IMR-90 (cell line): Measurements from ENCODE around the gene DYNLT2B. TPM values are rescaled to one million over a fixed set of nuclear protein-coding genes. Genes with fewer than 3 reads are reported as not detected.

Source experiments
- ATAC-seq: fragments of 200-7000 bp; cut with Tn5 transposase; 2 replicates; pipeline ENCODE4 v1.9.1; 2020; ENCODE audit warnings: low read depth, mild to moderate bottlenecking, moderate library complexity
- BruUV-seq: library from RNA; stranded (reverse); fragments of 400-500 nt; replicated peaks from 2 replicates; lab custom pipeline; 2021; lab: Mats Ljungman, UMichigan
- CTCF ChIA-PET: fragments of 300-600 bp; formaldehyde crosslinking; extraction: SDS; loops from one replicate; lab custom pipeline; 2021; ENCODE audit warnings: antibody characterized with exemption; lab: Yijun Ruan, JAX
- POLR2A ChIA-PET: fragments of 300-600 bp; sonication (Branson Sonifier 250); formaldehyde crosslinking; loops from one replicate; lab custom pipeline; 2022; ENCODE audit warnings: antibody characterized with exemption; ENCODE audit not compliant: unreplicated experiment; lab: Charles Lee
- DNase-seq: peaks from one replicate; pipeline ENCODE4 v3.0.0; 2013
- H2AFZ ChIP-seq: replicated peaks from 2 replicates; pipeline ENCODE3; 2013; ENCODE audit warnings: low read length, mild to moderate bottlenecking; ENCODE audit not compliant: poor library complexity
- H2AK5ac ChIP-seq: 2 replicates; pipeline ENCODE4 v1.6.1; 2013; ENCODE audit warnings: low read depth, low read length, inconsistent platforms
- H2AK9ac ChIP-seq: replicated peaks from 2 replicates; pipeline ENCODE3; 2013; ENCODE audit warnings: mild to moderate bottlenecking, low read depth, low read length, moderate library complexity; ENCODE audit not compliant: poor library complexity
- H2BK120ac ChIP-seq: 2 replicates; pipeline ENCODE4 v1.6.1; 2013; ENCODE audit warnings: low read depth, low read length, inconsistent platforms
- H2BK15ac ChIP-seq: 3 replicates; pipeline ENCODE4 v1.6.1; 2013; ENCODE audit warnings: low read depth, low read length, inconsistent platforms
- H2BK20ac ChIP-seq: 2 replicates; pipeline ENCODE4 v1.6.1; 2013; ENCODE audit warnings: low read depth, mild to moderate bottlenecking, inconsistent platforms, low read length, moderate library complexity
- H2BK5ac ChIP-seq: 2 replicates; pipeline ENCODE4 v1.6.1; 2013; ENCODE audit warnings: mild to moderate bottlenecking, low read depth, low read length, inconsistent platforms; ENCODE audit not compliant: poor library complexity, severe bottlenecking
- H3K14ac ChIP-seq: replicated peaks from 2 replicates; pipeline ENCODE4 v1.6.1; 2013; ENCODE audit warnings: low read depth, low read length, inconsistent platforms
- H3K18ac ChIP-seq: 2 replicates; pipeline ENCODE4 v1.6.1; 2013; ENCODE audit warnings: low read depth, low read length, control low read depth
- H3K23ac ChIP-seq: 2 replicates; pipeline ENCODE4 v1.6.1; 2013; ENCODE audit warnings: low read depth, low read length, inconsistent platforms
- H3K27ac ChIP-seq: 2 replicates; pipeline ENCODE4 v1.5.1; 2013; ENCODE audit warnings: mild to moderate bottlenecking, control low read depth, low read length; ENCODE audit not compliant: insufficient read depth
- H3K27me3 ChIP-seq: 2 replicates; pipeline ENCODE4 v1.6.1; 2013; ENCODE audit warnings: low read length; ENCODE audit not compliant: control insufficient read depth, insufficient read depth
- H3K36me3 ChIP-seq: 2 replicates; pipeline ENCODE4 v1.6.1; 2013; ENCODE audit warnings: low read length, mixed read lengths; ENCODE audit not compliant: control insufficient read depth, insufficient read depth
- H3K4ac ChIP-seq: 2 replicates; pipeline ENCODE4 v1.6.1; 2013; ENCODE audit warnings: low read depth, low read length, inconsistent platforms
- H3K4me1 ChIP-seq: 2 replicates; pipeline ENCODE4 v1.6.1; 2013; ENCODE audit warnings: low read length, mixed read lengths; ENCODE audit not compliant: control insufficient read depth, insufficient read depth
- H3K4me2 ChIP-seq: 2 replicates; pipeline ENCODE4 v1.6.1; 2013; ENCODE audit warnings: low read depth, mild to moderate bottlenecking, control low read depth, low read length, moderate library complexity
- H3K4me3 ChIP-seq: 2 replicates; pipeline ENCODE4 v1.5.1; 2013; ENCODE audit warnings: low read depth, mild to moderate bottlenecking, control low read depth, low read length, moderate library complexity; ENCODE audit not compliant: insufficient read depth
- H3K56ac ChIP-seq: 2 replicates; pipeline ENCODE4 v1.6.1; 2013; ENCODE audit warnings: low read length, inconsistent platforms; ENCODE audit not compliant: insufficient read depth; ENCODE audit errors: extremely low read depth
- H3K79me1 ChIP-seq, 2 experiments: 2 replicates each; pipeline ENCODE4 v1.6.1; 2013; ENCODE audit warnings: low read length in 2 of 2, inconsistent platforms in 1 of 2, low read depth in 1 of 2
- H3K9ac ChIP-seq: 2 replicates; pipeline ENCODE4 v1.6.1; 2013; ENCODE audit warnings: low read depth, low read length, control low read depth
- H3K9me1 ChIP-seq: 2 replicates; pipeline ENCODE4 v1.6.1; 2013; ENCODE audit warnings: low read length, inconsistent platforms; ENCODE audit not compliant: insufficient read depth
- H3K9me3 ChIP-seq: 2 replicates; pipeline ENCODE4 v1.6.1; 2013; ENCODE audit warnings: low read length; ENCODE audit not compliant: control insufficient read depth, insufficient read depth
- H4K20me1 ChIP-seq: 2 replicates; pipeline ENCODE4 v1.6.1; 2013; ENCODE audit warnings: low read length, inconsistent platforms; ENCODE audit not compliant: insufficient read depth
- H4K5ac ChIP-seq: 2 replicates; pipeline ENCODE4 v1.6.1; 2013; ENCODE audit warnings: mild to moderate bottlenecking, low read depth, low read length, control low read depth
- H4K8ac ChIP-seq, 2 experiments: 2 replicates each; pipeline ENCODE4 v1.6.1; 2013; ENCODE audit warnings: low read depth in 2 of 2, low read length in 2 of 2, control low read depth in 1 of 2, inconsistent platforms in 1 of 2
- H4K91ac ChIP-seq: 2 replicates; pipeline ENCODE4 v1.6.1; 2013; ENCODE audit warnings: low read depth, low read length, inconsistent platforms; ENCODE audit not compliant: insufficient read depth
- BHLHE40 ChIP-seq: fragments of 150-350 bp; IDR thresholded peaks from 2 replicates; pipeline ENCODE4 v1.6.1; 2016; ENCODE audit warnings: mild to moderate bottlenecking, low read depth, low read length
- CEBPB ChIP-seq: IDR thresholded peaks from 2 replicates; pipeline ENCODE4 v1.6.1; 2012; ENCODE audit warnings: low read depth, low read length, improper control_type of control experiment
- CHD1 ChIP-seq: IDR thresholded peaks from 2 replicates; pipeline ENCODE4 v1.6.1; 2012; ENCODE audit warnings: low read depth, low read length, improper control_type of control experiment
- CTCF ChIP-seq: conservative IDR thresholded peaks from 2 replicates; pipeline ENCODE4 v1.5.1; 2012; ENCODE audit warnings: mild to moderate bottlenecking, low read depth, low read length, improper control_type of control experiment
- FOS ChIP-seq: fragments of 150-350 bp; IDR thresholded peaks from 2 replicates; pipeline ENCODE4 v1.6.1; 2016; ENCODE audit warnings: low read depth, low read length
- MAZ ChIP-seq: IDR thresholded peaks from 2 replicates; pipeline ENCODE4 v1.6.1; 2012; ENCODE audit warnings: low read depth, mild to moderate bottlenecking, low read length, improper control_type of control experiment, moderate library complexity, borderline replicate concordance
- MXI1 ChIP-seq: IDR thresholded peaks from 2 replicates; pipeline ENCODE4 v1.6.1; 2012; ENCODE audit warnings: low read depth, mild to moderate bottlenecking, low read length, moderate library complexity, borderline replicate concordance
- POLR2A ChIP-seq: IDR thresholded peaks from 2 replicates; pipeline ENCODE4 v1.6.1; 2012; ENCODE audit warnings: mild to moderate bottlenecking, low read depth, low read length
- RAD21 ChIP-seq: IDR thresholded peaks from 2 replicates; pipeline ENCODE4 v1.6.1; 2012; ENCODE audit warnings: low read length, improper control_type of control experiment
- RCOR1 ChIP-seq: IDR thresholded peaks from 2 replicates; pipeline ENCODE4 v1.6.1; 2012; ENCODE audit warnings: mild to moderate bottlenecking, low read length, improper control_type of control experiment; ENCODE audit not compliant: insufficient replicate concordance
- RFX5 ChIP-seq: IDR thresholded peaks from 2 replicates; pipeline ENCODE4 v1.8.0; 2012; ENCODE audit warnings: low read depth, mild to moderate bottlenecking, low read length, moderate library complexity
- SMC3 ChIP-seq: fragments of 150-350 bp; IDR thresholded peaks from 2 replicates; pipeline ENCODE4 v1.6.1; 2016; ENCODE audit warnings: low read depth, mild to moderate bottlenecking, antibody characterized with exemption, low read length, moderate library complexity
- USF2 ChIP-seq: fragments of 150-350 bp; IDR thresholded peaks from 2 replicates; pipeline ENCODE4 v1.6.1; 2017; ENCODE audit warnings: mild to moderate bottlenecking, antibody characterized with exemption, low read length, low read depth
- WGBS, 2 experiments: methylation state at CpG; one replicate each; pipeline versions ENCODE4 v1.1.5 to v1.1.7; 2013; ENCODE audit warnings: missing lambda C conversion rate in 2 of 2; ENCODE audit not compliant: insufficient read length in 1 of 2; ENCODE audit errors: extremely low coverage in 2 of 2; 5-methylcytosine and 5-hydroxymethylcytosine counted together
- dilution Hi-C: fragments of 300-500 bp; cut with HindIII; formaldehyde crosslinking; loops from one replicate; pipeline ENCODE4 v1.14.3; 2018; ENCODE audit warnings: low sequenced_read_pairs; ENCODE audit not compliant: unreplicated experiment
- in situ Hi-C: fragments of 300-500 bp; cut with MboI; formaldehyde crosslinking; loops from 3 replicates; pipeline ENCODE4 v1.14.3; 2019; ENCODE audit warnings: low sequenced_read_pairs, inconsistent platforms, mixed read lengths
- intact Hi-C: fragments of 100-400 bp; cut with micrococcal nuclease; formaldehyde crosslinking; loops from 2 replicates; pipeline ENCODE4 v1.10.0; 2022
- polyA plus RNA-seq, 3 experiments: library from polyadenylated mRNA; depleted of rRNA; stranded (reverse); fragments of >200 nt; gene quantifications; 2 replicates each; pipeline ENCODE4 v1.2.3, GENCODE V29; 2012; ENCODE audit warnings: low replicate concordance in 1 of 3
- total RNA-seq: library from RNA; depleted of rRNA; stranded (reverse); fragments of >200 nt; gene quantifications from 2 replicates; pipeline ENCODE4 v1.2.3, GENCODE V29; 2012
- TF ChIP-seq, protein P1 (sequence below): fragments of 150-350 bp; IDR thresholded peaks from 2 replicates; pipeline ENCODE4 v1.6.1; 2016; ENCODE audit warnings: low read depth, mild to moderate bottlenecking, low read length, moderate library complexity, borderline replicate concordance

Gene DYNLT2B
- total and polyA plus RNA-seq, 2 of the 4 experiments (the other 2 are of a cell fraction), result 2.2 to 6.0 TPM

GRCh38 chr3:196254376-196255283, 63.4 kb downstream of the DYNLT2B start:
- H4K5ac ChIP-seq, result no peak overlapping the region
- no peak overlapping the region for H3K4me3 ChIP-seq
- ATAC-seq (no peak), DNase-seq (no peak)
- in situ Hi-C loops, result loop anchor here (5.0 kb wide), 2 partner anchors 268 to 428 kb away; no protein-coding TSS in a partner anchor
- no peak overlapping the region for H2BK5ac ChIP-seq
- no peaks in the 10 kb centered on the region for H3K9me3 ChIP-seq
- dilution Hi-C loops, result no loop called here
- no peak overlapping the region for H4K8ac ChIP-seq
- H3K36me3 ChIP-seq, result peaks cover 16% of the 10 kb centered on the region
- no peak overlapping the region for H2BK15ac ChIP-seq
- POLR2A ChIA-PET, result no interaction called here
- no peak overlapping the region for H3K4me2 ChIP-seq
- H3K18ac ChIP-seq, result no peak overlapping the region
- H2AK5ac ChIP-seq, result no peak overlapping the region
- H3K27ac ChIP-seq, result no peak overlapping the region
- H3K56ac ChIP-seq, result no peak overlapping the region
- no peak overlapping the region for H2BK120ac ChIP-seq
- H3K9me1 ChIP-seq, result no peaks in the 10 kb centered on the region
- H3K79me1 ChIP-seq, result peaks cover 21 to 31% of the 10 kb centered on the region in 2 experiments
- H3K4me1 ChIP-seq, result no peaks in the 10 kb centered on the region
- no peak overlapping the region for H3K23ac ChIP-seq
- no peaks in the 10 kb centered on the region for H3K27me3 ChIP-seq
- H2AK9ac ChIP-seq, result no peak overlapping the region
- peaks cover 5% of the 10 kb centered on the region for H4K20me1 ChIP-seq
- H2AFZ ChIP-seq, result no peak overlapping the region
- no TSS peak for BruUV-seq
- intact Hi-C loops, result loop anchor here (5.0 to 10.0 kb wide), 3 partner anchors 178 to 430 kb away; partner anchors contain the start of genes RNF168 and UBXN7
- CTCF ChIA-PET, result interaction anchor here (1.0 kb wide), 1 partner anchor 8 kb away, joined by 4 read pairs; no protein-coding TSS in a partner anchor
- H3K9ac ChIP-seq, result no peak overlapping the region
- H2BK20ac ChIP-seq, result no peak overlapping the region
- H3K4ac ChIP-seq, result no peak overlapping the region
- no peak overlapping the region for H4K91ac ChIP-seq
- no peak overlapping the region for H3K14ac ChIP-seq
- no CpG with 5 or more reads among the region's 5 CpGs for WGBS, 2 experiments
- TF ChIP-seq CHD1, result no peak
- no peak for TF ChIP-seq USF2
- no peak for TF ChIP-seq BHLHE40
- no peak for TF ChIP-seq FOS
- no peak for TF ChIP-seq SMC3
- no peak for TF ChIP-seq RFX5
- TF ChIP-seq, protein P1, sequence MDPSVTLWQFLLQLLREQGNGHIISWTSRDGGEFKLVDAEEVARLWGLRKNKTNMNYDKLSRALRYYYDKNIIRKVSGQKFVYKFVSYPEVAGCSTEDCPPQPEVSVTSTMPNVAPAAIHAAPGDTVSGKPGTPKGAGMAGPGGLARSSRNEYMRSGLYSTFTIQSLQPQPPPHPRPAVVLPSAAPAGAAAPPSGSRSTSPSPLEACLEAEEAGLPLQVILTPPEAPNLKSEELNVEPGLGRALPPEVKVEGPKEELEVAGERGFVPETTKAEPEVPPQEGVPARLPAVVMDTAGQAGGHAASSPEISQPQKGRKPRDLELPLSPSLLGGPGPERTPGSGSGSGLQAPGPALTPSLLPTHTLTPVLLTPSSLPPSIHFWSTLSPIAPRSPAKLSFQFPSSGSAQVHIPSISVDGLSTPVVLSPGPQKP, result no peak
- TF ChIP-seq MXI1, result no peak
- no peak for TF ChIP-seq MAZ
- TF ChIP-seq POLR2A, result no peak
- TF ChIP-seq CTCF, result no peak
- TF ChIP-seq RAD21, result no peak
- TF ChIP-seq CEBPB, result no peak
- TF ChIP-seq RCOR1, result no peak
